Measurements from ENCODE around the gene COX8C. TPM values are rescaled to one million over a fixed set of nuclear protein-coding genes. Genes with fewer than 3 reads are reported as not detected.

The COX8C gene
- total and polyA plus RNA-seq, 4 donors = not detected

DNA sequence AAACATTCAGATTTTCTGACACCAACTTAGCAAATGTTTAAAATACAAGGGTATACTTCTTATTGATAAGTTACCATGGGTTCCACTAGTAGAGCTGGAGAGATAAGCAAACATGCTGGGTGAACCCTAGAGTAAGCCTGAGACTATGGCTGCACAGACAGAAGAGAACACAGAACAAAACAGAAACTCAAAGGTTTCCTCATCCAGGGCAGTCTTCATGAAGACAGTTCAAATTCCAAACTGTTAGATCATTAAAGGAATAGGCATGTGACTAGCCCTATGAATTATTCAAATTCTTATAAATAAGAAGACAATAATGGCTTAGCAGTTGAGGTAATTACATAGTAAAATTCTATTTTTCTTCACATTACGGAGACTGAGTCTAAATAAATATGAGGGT lies 42.2 kb upstream of the COX8C start:
- Histone ChIP-seq H3K9me3 (ENCODE audit: control insufficient read depth in 4 of 4, low read length in 3 of 4) (no peaks in the 10 kb centered on the region), H3K27me3 (ENCODE audit: control insufficient read depth in 4 of 4, insufficient read depth in 4 of 4, low read length in 3 of 4) (no peaks in the 10 kb centered on the region), H3K9ac (ENCODE audit: low read depth in 1 of 2, low read length in 2 of 2) (no peak overlapping the region), H3K4me1 (ENCODE audit: control insufficient read depth in 4 of 4, insufficient read depth in 4 of 4, low read length in 3 of 4) (no peaks in the 10 kb centered on the region), H3K4me3 (ENCODE audit: low read depth in 1 of 3, low read length in 3 of 3) (no peak overlapping the region), H3K27ac (ENCODE audit: low read depth in 1 of 2, low read length in 2 of 2) (no peak overlapping the region), H3K36me3 (ENCODE audit: control insufficient read depth in 4 of 4, insufficient read depth in 3 of 4, low read depth in 1 of 4, low read length in 3 of 4) (no peaks in the 10 kb centered on the region)
- TF ChIP-seq SP1 (IDR thresholded peaks at IDR 0.05) (no peak), FOXA1 (IDR thresholded peaks at IDR 0.05) (no peak), HNF4A (conservative IDR thresholded peaks at IDR 0.05) (peak in 1 of 2 donors; percentile 15)
- WGBS = 97% methylated on average over 1 of the region's 1 CpG
- no peak for DNase-seq (ENCODE audit: low spot score)

DNA sequence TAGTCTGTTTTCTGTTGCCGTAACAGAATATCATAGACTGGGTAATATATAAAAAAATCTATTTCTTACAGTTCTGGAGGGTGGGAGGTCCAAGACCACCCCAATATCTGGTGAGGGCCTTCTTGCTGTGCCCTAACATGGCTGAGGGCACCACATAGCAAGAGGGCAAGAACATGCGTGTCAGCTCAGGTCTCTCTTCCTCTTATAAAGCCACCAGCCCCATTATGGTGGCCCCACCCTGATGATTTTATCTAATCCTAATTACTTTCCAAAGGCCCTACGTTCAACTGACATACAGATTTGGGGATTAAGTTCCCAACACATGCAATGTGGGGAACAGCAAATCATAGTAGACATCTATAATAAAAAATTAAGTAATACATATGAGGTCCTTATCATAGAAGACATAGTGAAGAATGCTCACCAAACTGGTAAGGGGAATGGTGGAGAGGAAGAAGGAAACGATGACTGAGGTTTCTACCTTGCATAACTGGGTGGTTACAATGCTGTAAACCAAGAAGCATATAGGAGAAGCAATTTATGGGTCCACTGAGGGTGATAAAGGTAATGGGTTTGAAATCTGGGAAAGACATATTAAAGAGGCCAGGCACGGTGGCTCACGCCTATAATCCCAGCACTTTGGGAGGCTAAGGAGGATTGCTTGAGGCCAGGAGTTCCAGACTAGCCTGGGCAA lies 41.1 kb upstream of the COX8C start:
- Histone ChIP-seq H3K27ac (ENCODE audit: low read depth in 1 of 2, low read length in 2 of 2) (no peak overlapping the region), H3K36me3 (ENCODE audit: control insufficient read depth in 4 of 4, insufficient read depth in 3 of 4, low read depth in 1 of 4, low read length in 3 of 4) (no peaks in the 10 kb centered on the region), H3K9ac (ENCODE audit: low read depth in 1 of 2, low read length in 2 of 2) (no peak overlapping the region), H3K4me1 (ENCODE audit: control insufficient read depth in 4 of 4, insufficient read depth in 4 of 4, low read length in 3 of 4) (no peaks in the 10 kb centered on the region), H3K4me3 (ENCODE audit: low read depth in 1 of 3, low read length in 3 of 3) (no peak overlapping the region), H3K9me3 (ENCODE audit: control insufficient read depth in 4 of 4, low read length in 3 of 4) (no peaks in the 10 kb centered on the region), H3K27me3 (ENCODE audit: control insufficient read depth in 4 of 4, insufficient read depth in 4 of 4, low read length in 3 of 4) (no peaks in the 10 kb centered on the region)
- no peak for DNase-seq (ENCODE audit: low spot score)
- 81% methylated on average over 6 of the region's 6 CpGs for WGBS
- no peak for TF ChIP-seq FOXA1 (IDR thresholded peaks at IDR 0.05)
- TF ChIP-seq, protein P1, sequence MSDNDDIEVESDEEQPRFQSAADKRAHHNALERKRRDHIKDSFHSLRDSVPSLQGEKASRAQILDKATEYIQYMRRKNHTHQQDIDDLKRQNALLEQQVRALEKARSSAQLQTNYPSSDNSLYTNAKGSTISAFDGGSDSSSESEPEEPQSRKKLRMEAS (IDR thresholded peaks at IDR 0.05) = no peak
- TF ChIP-seq, protein P2, sequence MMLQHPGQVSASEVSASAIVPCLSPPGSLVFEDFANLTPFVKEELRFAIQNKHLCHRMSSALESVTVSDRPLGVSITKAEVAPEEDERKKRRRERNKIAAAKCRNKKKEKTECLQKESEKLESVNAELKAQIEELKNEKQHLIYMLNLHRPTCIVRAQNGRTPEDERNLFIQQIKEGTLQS (IDR thresholded peaks at IDR 0.05) = no peak
- no peak for TF ChIP-seq EGR1 (IDR thresholded peaks at IDR 0.05; ENCODE audit: low read depth in 2 of 2)
- no peak for TF ChIP-seq RXRA (IDR thresholded peaks at IDR 0.05)
- TF ChIP-seq TAF1 (conservative IDR thresholded peaks at IDR 0.05) = no peak
- no peak for TF ChIP-seq SP1 (IDR thresholded peaks at IDR 0.05)
- no peak for TF ChIP-seq RAD21 (IDR thresholded peaks at IDR 0.05)
- TF ChIP-seq HNF4A (conservative IDR thresholded peaks at IDR 0.05) = no peak
- TF ChIP-seq NR2F2 (IDR thresholded peaks at IDR 0.05) = no peak
- TF ChIP-seq, protein P3, sequence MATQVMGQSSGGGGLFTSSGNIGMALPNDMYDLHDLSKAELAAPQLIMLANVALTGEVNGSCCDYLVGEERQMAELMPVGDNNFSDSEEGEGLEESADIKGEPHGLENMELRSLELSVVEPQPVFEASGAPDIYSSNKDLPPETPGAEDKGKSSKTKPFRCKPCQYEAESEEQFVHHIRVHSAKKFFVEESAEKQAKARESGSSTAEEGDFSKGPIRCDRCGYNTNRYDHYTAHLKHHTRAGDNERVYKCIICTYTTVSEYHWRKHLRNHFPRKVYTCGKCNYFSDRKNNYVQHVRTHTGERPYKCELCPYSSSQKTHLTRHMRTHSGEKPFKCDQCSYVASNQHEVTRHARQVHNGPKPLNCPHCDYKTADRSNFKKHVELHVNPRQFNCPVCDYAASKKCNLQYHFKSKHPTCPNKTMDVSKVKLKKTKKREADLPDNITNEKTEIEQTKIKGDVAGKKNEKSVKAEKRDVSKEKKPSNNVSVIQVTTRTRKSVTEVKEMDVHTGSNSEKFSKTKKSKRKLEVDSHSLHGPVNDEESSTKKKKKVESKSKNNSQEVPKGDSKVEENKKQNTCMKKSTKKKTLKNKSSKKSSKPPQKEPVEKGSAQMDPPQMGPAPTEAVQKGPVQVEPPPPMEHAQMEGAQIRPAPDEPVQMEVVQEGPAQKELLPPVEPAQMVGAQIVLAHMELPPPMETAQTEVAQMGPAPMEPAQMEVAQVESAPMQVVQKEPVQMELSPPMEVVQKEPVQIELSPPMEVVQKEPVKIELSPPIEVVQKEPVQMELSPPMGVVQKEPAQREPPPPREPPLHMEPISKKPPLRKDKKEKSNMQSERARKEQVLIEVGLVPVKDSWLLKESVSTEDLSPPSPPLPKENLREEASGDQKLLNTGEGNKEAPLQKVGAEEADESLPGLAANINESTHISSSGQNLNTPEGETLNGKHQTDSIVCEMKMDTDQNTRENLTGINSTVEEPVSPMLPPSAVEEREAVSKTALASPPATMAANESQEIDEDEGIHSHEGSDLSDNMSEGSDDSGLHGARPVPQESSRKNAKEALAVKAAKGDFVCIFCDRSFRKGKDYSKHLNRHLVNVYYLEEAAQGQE (IDR thresholded peaks at IDR 0.05) = no peak
- TF ChIP-seq FOXA2 (IDR thresholded peaks at IDR 0.05) = no peak
- no peak for TF ChIP-seq YY1 (IDR thresholded peaks at IDR 0.05)
- no peak for TF ChIP-seq HNF4G (IDR thresholded peaks at IDR 0.05)
- TF ChIP-seq GABPA (IDR thresholded peaks at IDR 0.05 in 1 of 2, conservative IDR thresholded peaks at IDR 0.05 in 1 of 2) = no peak
- TF ChIP-seq, protein P4, sequence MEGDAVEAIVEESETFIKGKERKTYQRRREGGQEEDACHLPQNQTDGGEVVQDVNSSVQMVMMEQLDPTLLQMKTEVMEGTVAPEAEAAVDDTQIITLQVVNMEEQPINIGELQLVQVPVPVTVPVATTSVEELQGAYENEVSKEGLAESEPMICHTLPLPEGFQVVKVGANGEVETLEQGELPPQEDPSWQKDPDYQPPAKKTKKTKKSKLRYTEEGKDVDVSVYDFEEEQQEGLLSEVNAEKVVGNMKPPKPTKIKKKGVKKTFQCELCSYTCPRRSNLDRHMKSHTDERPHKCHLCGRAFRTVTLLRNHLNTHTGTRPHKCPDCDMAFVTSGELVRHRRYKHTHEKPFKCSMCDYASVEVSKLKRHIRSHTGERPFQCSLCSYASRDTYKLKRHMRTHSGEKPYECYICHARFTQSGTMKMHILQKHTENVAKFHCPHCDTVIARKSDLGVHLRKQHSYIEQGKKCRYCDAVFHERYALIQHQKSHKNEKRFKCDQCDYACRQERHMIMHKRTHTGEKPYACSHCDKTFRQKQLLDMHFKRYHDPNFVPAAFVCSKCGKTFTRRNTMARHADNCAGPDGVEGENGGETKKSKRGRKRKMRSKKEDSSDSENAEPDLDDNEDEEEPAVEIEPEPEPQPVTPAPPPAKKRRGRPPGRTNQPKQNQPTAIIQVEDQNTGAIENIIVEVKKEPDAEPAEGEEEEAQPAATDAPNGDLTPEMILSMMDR (IDR thresholded peaks at IDR 0.05; ENCODE audit: low read depth, low read length, missing input control) = no peak

Measured in liver (tissue), 9 donors.